Stimulated activated CD8-positive, alpha-beta memory T cell treated with anti-CD3 and anti-CD28 coated beads, Interleukin-4, amount 100 ng/mL, for 24 hours (primary cell): Measurements from ENCODE around the gene P2RX5.
"Not testable (repeated sequence)": the region's sequence is repeated elsewhere in the genome, so short reads cannot be mapped to it uniquely, and the experiment has no call there.

Source experiments
- DNase-seq: peaks from one replicate; pipeline ENCODE4 v3.0.0-alpha.2; 2020; ENCODE audit warnings: low read depth

The P2RX5 gene, protein sequence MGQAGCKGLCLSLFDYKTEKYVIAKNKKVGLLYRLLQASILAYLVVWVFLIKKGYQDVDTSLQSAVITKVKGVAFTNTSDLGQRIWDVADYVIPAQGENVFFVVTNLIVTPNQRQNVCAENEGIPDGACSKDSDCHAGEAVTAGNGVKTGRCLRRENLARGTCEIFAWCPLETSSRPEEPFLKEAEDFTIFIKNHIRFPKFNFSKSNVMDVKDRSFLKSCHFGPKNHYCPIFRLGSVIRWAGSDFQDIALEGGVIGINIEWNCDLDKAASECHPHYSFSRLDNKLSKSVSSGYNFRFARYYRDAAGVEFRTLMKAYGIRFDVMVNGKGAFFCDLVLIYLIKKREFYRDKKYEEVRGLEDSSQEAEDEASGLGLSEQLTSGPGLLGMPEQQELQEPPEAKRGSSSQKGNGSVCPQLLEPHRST

DNA sequence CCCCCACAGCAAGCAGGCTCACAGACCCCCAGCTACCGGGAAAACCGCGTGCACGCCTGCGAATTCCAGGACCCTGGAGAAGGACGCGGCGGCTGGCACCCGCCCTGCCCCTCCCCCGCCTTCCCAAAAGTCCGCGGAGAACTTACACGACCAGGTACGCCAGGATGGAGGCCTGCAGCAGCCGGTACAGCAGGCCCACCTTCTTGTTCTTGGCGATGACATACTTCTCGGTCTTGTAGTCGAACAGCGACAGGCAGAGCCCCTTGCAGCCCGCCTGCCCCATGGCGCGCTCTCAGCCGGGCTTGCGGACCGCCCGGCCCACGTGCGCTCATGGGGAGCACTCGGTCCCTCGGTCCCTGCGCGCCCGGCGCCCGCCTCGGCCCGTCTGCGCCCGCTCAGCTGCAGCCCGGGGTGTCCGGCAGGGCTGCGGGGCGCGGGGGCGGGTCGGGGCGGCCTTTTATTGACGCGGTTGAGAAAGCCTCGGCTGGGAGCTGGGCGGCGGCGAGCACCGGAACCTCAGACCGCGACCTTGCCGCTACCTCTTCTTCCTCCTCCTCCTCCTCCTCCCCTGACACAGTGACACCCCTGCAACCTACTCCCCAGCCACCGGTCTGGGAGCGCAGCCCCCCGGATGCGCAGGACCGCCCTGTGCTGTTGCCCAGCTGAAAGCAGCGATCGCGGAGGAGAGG lies at the start of gene P2RX5:
TSS of gene P2RX5 (minus strand) at position 433 of the 689 bp plus-strand sequence. CDS start at position 283, 150 bp downstream.
- DNase-seq, result peak; percentile 22

DNA sequence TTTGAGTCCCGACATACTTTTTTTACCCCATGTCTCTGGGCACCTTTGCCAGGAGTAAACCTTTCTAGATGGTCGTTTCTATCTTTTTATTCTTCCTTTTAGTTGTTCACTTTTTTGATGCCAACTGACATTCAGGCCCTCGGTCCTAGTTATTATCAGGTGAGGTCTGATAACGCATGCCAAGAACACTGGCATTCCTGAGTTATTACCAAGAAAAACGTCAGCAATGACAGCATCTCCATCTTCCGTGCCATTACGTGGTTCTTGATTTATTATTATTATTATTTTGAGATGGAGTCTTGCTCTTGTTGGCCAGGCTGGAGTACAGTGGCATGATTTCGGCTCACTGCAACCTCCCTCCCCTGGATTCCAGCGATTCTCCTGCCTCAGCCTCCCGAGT lies 49.1 kb upstream of the P2RX5 start:
- no peak for DNase-seq

DNA sequence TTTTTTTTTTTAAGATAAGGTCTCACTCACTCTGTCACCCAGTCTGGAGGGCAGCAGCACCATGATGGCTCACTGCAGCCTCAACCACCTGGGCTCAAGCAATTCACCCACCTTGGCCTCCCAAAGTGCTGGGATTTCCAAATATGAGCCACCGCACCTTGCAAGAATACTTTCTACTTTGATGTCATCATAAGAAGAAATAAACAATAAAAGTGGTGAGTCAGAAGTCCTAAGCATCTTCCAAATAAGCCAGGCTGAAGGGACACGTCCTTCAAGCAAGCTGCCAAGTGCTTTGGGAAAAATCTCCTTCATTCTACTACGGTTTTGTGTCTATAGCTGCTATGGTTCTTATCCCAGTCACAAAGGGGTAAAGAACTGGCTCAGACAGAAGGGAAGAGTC lies 48.1 kb upstream of the P2RX5 start:
- DNase-seq, result no peak

DNA sequence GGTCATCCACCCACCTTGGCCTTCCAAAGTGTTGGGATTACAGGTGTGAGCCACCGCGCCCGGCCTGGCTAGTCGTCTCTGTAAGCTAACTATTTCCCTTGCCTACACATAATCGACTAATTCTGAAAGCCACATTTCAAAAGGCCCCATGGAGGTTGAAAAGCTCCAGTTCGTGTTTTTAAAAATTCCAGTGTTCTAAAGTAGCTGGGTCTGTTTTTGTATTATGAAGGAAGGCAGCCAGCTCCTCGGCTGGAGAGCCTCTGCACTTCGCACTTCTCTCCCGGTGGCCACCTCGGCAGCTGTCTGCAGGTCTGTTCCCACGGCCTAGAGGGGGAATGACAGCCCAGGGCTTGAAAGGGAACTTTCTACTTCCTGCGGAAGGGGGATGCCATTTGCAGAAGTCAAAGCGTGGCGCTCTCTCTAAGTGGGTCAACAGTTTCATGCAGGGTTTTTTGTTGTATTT lies 44.7 kb upstream of the P2RX5 start:
- DNase-seq, result no peak

DNA sequence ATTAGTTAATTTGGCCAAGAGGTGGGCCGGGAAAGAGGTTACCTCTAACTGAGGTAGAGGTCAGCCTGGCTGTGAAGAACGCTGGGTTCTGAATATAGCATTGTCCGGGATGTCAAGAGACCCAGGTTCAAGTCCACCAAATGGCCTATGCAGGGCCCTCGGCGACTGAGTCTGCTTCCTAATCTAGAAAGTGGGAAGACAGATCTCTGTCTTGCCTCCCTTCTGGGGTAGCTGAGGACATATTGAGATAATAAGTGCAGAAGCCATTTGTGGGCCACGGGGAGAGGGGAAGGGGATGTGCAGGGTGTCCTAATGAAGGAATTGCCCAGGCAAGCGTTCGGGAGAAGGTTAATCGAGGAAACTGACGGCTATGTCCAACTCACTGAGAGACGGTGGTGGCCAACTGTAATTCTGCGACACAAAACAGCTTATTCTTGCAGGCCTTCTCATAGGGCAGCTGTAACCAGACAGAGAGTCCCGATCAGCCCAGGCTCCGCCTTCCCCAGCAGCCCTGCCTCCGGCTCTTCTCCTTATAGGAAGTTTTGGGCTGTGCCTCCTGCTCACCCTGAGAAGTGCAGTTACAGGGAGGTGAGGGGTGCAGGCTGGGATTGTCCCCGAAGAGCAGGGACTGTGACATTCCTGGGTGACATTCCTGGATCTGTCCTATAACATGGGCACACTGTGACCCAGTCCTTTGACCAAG lies 43.6 kb upstream of the P2RX5 start:
- no peak for DNase-seq

DNA sequence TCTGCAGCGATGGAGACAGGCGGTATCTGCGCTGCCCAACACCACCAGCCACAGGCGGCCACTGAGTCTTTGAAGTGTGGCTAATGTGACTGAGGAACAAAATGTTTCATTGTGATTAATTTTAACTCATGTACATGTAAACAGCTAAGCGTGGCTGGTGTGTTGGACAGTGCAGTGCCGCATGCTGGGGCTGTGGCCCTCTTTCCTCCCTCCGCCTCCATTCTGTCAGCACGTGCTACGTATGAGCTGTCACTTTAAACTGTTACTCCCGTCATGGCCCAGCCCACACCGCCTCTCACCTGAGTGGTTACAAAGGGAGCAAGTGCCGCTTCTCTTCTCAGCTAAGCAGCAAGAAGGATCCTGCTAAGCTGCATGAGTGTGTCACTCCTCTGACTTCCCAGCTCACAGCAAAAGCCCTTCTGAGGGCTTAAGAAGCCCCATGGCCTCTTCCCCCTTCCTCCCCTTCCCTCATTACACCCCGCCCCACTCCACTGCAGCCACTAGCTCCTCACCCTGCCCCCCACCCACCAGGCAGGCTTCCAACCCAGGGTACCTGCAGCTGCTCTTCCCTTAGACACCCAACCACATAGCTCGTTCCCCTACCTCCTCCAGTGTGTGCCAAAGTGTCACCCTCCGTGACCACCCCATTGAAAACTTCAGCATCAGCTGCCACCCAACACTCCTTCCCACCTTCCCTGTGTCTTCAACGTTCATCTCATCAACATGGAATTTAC lies 42.8 kb upstream of the P2RX5 start:
- DNase-seq, result peak; percentile 64

DNA sequence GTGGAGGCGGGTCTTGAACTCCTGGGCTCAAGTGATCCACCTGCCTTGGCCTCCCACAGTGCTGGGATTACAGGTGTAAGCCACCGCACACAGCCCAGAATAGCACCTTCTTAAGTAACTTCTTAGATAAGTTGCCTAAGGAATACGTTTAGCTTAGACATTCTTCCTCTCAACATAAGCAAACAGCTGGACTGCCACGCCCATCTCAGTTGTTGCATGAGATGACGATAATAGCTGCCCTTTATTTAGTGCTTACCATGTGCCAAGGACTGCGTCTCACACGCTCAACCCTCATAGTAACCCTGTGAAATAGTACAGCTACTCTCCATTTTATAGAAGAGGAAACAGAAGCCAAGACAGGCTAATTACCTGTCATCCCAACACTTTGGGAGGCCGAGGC lies 39.6 kb upstream of the P2RX5 start:
- no peak for DNase-seq

- not testable (repeated sequence) for DNase-seq
Observed at GRCh38 chr17:3734911-3735276, 38.9 kb upstream of the P2RX5 start.

GRCh38 chr17:3732210-3732621 lies 36.3 kb upstream of the P2RX5 start:
- DNase-seq, result no peak

- no peak for DNase-seq
Observed at GRCh38 chr17:3730881-3731429, 35.0 kb upstream of the P2RX5 start.

GRCh38 chr17:3729881-3730280 lies 33.9 kb upstream of the P2RX5 start:
- DNase-seq, result no peak

DNA sequence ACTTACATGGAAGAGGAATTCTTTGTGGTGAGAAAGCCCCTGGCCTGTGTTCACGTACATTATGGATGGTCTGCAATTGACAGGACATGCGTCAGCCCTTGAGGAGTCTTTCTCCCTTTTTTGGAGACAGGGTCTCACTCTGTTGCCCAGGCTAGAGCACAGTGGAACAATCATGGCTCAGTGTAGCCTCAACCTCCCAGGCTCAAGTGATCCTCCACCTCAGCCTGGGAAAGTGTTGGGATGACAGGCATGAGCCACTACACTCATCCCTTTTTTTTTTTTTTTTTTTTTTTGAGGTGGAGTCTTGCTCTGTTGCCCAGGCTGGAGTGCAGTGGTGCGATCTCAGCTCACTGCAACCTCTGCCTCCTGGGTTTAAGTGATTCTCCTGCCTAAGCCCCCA lies 32.1 kb upstream of the P2RX5 start:
- not testable (repeated sequence) for DNase-seq

DNA sequence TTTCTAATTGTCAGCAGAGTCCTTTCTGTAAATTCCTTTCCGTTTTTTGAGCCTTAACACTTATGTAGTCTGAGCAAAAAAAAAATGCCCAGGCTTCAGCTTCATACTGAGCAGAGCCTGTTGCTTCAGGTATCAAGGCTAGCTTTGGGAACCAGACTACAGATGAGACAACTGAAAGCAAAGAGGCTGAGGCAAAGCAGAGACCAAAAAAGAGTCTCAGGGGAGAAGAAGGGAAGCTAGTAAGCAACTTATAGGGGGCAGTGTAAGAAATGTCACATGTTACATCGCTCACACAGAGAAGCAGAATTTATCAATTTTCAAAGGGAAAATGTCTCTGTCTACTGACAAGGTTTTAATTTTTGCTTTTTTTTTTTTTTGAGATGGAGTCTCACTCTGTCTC lies 31.1 kb upstream of the P2RX5 start:
- DNase-seq, result no peak

- no peak for DNase-seq
Observed at GRCh38 chr17:3724378-3725077, 28.6 kb upstream of the P2RX5 start.

GRCh38 chr17:3723556-3724377 lies 27.8 kb upstream of the P2RX5 start, which contains the start of gene HASPIN:
TSS of gene HASPIN (plus strand) at chr17:3723903. CDS start at chr17:3723936, 33 bp downstream.
- peak; percentile 83 for DNase-seq

- DNase-seq, result no peak
Observed at GRCh38 chr17:3723188-3723555, 27.2 kb upstream of the P2RX5 start.

- DNase-seq, result no peak
Observed at GRCh38 chr17:3722716-3723115, 26.8 kb upstream of the P2RX5 start.

DNA sequence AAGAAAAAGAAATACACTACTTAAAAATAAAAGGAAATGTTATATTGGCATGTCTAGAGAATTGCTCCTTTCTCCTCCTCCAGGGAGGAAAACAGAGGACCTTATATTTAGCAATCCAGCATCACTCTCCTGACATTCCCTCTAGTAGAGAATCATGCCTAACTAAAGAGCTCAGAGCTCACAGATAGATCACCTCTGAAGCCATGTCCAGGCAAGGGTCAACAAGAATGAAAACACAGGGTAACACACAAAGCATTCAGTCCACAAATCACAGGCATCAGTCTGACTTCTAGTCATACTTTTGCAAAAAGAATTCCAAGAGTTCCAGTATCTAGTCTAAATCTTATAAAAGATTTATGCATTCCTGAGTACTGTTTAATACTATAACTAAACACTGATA lies 23.3 kb upstream of the P2RX5 start:
- no peak for DNase-seq

DNA sequence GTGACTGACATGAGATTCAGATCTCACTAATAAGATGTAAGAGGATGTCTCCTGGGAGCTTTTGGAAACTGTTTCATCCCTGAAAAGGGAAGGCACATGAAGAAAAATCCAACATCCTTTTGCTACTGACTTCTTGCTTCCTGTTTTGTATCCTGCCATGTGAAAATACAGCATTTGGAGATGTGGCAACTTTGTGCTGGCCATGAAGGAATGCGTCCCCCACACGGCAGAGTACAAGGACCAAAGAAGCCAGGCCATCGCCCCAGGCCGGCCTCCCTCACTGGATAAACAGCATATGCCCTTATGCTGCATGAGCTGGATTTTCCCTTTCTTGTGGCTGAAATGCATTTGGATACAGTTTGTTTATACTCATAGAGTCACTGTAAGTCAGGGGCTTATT lies 22.2 kb upstream of the P2RX5 start:
- no peak for DNase-seq

- no peak for DNase-seq
Observed at GRCh38 chr17:3715296-3715695, 19.3 kb upstream of the P2RX5 start.
